ENCODE data around the gene DEDD. TPM values are rescaled to one million over a fixed set of nuclear protein-coding genes. Genes with fewer than 3 reads are reported as not detected.
A peak's percentile ranks its signal among the peaks of the same experiment; 100 is the strongest.

Gene DEDD
- total and polyA plus RNA-seq, 2 of the 13 experiments (the other 11 are each of a cell fraction or from before 2014, with no cell fraction given): 12.6 to 27.8 TPM

DNA sequence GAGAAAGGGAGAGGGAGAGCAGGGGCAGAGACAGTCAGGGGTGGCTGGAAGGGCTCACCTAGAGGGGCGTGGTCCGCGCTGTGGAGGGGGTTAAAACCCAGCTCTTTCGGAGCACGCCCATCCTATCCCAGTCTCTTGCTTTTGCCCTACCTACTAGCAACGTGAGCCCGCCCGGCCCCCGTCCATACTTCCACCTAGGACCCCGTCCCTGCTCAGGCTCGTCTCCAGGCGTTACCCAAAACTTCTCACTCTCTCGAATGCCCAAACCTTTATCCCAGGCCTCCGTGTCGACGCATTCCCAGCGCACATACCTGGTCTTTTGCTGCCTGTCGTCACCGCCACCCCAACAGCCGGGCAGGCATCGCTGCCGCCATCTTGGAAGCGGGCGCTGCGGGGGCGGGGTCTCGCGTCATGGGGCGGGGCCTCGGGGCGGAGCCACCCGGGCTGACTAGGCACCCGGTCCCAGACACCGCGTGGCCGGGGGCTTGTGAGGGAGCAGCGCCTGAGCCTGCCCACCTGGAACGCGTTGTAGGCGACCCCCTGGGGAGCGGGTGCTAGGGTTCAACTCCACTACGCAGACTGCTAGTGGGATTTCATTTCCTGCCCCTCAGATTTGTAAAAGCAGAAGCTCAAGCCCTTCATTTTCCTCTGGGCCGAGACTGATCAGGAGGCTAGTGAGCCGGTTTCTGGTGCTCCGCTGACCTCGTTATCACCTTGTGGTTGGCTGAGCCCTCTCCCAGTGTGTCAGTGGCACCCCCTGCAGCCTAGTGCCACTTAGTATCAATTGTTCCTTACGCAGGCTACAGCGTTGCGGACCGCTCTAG lies 44.9 kb upstream of the DEDD start, which contains the start of gene B4GALT3 (continued):
- TF ChIP-seq, protein P1, sequence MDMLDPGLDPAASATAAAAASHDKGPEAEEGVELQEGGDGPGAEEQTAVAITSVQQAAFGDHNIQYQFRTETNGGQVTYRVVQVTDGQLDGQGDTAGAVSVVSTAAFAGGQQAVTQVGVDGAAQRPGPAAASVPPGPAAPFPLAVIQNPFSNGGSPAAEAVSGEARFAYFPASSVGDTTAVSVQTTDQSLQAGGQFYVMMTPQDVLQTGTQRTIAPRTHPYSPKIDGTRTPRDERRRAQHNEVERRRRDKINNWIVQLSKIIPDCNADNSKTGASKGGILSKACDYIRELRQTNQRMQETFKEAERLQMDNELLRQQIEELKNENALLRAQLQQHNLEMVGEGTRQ (IDR thresholded peaks at IDR 0.05; ENCODE audit: low read depth, low read length): no peak
- TF ChIP-seq, protein P1 (CRISPR knock-in tag; IDR thresholded peaks at IDR 0.05; ENCODE audit: borderline replicate concordance): no peak
- TF ChIP-seq, protein P2, sequence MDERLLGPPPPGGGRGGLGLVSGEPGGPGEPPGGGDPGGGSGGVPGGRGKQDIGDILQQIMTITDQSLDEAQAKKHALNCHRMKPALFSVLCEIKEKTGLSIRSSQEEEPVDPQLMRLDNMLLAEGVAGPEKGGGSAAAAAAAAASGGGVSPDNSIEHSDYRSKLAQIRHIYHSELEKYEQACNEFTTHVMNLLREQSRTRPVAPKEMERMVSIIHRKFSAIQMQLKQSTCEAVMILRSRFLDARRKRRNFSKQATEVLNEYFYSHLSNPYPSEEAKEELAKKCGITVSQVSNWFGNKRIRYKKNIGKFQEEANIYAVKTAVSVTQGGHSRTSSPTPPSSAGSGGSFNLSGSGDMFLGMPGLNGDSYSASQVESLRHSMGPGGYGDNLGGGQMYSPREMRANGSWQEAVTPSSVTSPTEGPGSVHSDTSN (CRISPR knock-in tag; IDR thresholded peaks at IDR 0.05): no peak
- TF ChIP-seq, protein P3, sequence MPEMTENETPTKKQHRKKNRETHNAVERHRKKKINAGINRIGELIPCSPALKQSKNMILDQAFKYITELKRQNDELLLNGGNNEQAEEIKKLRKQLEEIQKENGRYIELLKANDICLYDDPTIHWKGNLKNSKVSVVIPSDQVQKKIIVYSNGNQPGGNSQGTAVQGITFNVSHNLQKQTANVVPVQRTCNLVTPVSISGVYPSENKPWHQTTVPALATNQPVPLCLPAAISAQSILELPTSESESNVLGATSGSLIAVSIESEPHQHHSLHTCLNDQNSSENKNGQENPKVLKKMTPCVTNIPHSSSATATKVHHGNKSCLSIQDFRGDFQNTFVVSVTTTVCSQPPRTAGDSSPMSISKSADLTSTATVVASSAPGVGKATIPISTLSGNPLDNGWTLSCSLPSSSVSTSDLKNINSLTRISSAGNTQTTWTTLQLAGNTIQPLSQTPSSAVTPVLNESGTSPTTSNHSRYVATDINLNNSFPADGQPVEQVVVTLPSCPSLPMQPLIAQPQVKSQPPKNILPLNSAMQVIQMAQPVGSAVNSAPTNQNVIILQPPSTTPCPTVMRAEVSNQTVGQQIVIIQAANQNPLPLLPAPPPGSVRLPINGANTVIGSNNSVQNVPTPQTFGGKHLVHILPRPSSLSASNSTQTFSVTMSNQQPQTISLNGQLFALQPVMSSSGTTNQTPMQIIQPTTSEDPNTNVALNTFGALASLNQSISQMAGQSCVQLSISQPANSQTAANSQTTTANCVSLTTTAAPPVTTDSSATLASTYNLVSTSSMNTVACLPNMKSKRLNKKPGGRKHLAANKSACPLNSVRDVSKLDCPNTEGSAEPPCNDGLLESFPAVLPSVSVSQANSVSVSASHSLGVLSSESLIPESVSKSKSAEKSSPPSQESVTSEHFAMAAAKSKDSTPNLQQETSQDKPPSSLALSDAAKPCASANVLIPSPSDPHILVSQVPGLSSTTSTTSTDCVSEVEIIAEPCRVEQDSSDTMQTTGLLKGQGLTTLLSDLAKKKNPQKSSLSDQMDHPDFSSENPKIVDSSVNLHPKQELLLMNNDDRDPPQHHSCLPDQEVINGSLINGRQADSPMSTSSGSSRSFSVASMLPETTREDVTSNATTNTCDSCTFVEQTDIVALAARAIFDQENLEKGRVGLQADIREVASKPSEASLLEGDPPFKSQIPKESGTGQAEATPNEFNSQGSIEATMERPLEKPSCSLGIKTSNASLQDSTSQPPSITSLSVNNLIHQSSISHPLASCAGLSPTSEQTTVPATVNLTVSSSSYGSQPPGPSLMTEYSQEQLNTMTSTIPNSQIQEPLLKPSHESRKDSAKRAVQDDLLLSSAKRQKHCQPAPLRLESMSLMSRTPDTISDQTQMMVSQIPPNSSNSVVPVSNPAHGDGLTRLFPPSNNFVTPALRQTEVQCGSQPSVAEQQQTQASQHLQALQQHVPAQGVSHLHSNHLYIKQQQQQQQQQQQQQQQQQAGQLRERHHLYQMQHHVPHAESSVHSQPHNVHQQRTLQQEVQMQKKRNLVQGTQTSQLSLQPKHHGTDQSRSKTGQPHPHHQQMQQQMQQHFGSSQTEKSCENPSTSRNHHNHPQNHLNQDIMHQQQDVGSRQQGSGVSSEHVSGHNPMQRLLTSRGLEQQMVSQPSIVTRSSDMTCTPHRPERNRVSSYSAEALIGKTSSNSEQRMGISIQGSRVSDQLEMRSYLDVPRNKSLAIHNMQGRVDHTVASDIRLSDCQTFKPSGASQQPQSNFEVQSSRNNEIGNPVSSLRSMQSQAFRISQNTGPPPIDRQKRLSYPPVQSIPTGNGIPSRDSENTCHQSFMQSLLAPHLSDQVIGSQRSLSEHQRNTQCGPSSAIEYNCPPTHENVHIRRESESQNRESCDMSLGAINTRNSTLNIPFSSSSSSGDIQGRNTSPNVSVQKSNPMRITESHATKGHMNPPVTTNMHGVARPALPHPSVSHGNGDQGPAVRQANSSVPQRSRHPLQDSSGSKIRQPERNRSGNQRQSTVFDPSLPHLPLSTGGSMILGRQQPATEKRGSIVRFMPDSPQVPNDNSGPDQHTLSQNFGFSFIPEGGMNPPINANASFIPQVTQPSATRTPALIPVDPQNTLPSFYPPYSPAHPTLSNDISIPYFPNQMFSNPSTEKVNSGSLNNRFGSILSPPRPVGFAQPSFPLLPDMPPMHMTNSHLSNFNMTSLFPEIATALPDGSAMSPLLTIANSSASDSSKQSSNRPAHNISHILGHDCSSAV (CRISPR knock-in tag; IDR thresholded peaks at IDR 0.05; ENCODE audit: borderline replicate concordance): no peak
- TF ChIP-seq ZNF510 (CRISPR knock-in tag; IDR thresholded peaks at IDR 0.05; ENCODE audit: low read depth) (peak; percentile 91), EHMT2 (IDR thresholded peaks at IDR 0.05; ENCODE audit: borderline replicate concordance, low read depth, low read length) (no peak), SMAD3 (CRISPR knock-in tag; IDR thresholded peaks at IDR 0.05) (peak; percentile 75), JUNB (CRISPR knock-in tag; IDR thresholded peaks at IDR 0.05; ENCODE audit: borderline replicate concordance) (no peak), HMGA1 (CRISPR knock-in tag; conservative IDR thresholded peaks at IDR 0.05) (no peak), MBNL3 (CRISPR knock-in tag; conservative IDR thresholded peaks at IDR 0.05) (no peak), ZMAT3 (CRISPR knock-in tag; conservative IDR thresholded peaks at IDR 0.05) (peak; percentile 94)
- TF ChIP-seq, protein P4, sequence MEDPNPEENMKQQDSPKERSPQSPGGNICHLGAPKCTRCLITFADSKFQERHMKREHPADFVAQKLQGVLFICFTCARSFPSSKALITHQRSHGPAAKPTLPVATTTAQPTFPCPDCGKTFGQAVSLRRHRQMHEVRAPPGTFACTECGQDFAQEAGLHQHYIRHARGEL (CRISPR knock-in tag; IDR thresholded peaks at IDR 0.05): no peak; the same call in 1 of the 2 replicates
- TF ChIP-seq, protein P5, sequence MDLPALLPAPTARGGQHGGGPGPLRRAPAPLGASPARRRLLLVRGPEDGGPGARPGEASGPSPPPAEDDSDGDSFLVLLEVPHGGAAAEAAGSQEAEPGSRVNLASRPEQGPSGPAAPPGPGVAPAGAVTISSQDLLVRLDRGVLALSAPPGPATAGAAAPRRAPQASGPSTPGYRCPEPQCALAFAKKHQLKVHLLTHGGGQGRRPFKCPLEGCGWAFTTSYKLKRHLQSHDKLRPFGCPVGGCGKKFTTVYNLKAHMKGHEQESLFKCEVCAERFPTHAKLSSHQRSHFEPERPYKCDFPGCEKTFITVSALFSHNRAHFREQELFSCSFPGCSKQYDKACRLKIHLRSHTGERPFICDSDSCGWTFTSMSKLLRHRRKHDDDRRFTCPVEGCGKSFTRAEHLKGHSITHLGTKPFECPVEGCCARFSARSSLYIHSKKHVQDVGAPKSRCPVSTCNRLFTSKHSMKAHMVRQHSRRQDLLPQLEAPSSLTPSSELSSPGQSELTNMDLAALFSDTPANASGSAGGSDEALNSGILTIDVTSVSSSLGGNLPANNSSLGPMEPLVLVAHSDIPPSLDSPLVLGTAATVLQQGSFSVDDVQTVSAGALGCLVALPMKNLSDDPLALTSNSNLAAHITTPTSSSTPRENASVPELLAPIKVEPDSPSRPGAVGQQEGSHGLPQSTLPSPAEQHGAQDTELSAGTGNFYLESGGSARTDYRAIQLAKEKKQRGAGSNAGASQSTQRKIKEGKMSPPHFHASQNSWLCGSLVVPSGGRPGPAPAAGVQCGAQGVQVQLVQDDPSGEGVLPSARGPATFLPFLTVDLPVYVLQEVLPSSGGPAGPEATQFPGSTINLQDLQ (CRISPR knock-in tag; IDR thresholded peaks at IDR 0.05): peak; percentile 73

Data from HepG2 (cell line).